ENCODE results near the gene DMD. TPM values are rescaled to one million over a fixed set of nuclear protein-coding genes. Genes with fewer than 3 reads are reported as not detected.

DMD gene
- polyA plus RNA-seq, 4 donors = 15.1 to 19.3 (median 17.7) TPM

DNA sequence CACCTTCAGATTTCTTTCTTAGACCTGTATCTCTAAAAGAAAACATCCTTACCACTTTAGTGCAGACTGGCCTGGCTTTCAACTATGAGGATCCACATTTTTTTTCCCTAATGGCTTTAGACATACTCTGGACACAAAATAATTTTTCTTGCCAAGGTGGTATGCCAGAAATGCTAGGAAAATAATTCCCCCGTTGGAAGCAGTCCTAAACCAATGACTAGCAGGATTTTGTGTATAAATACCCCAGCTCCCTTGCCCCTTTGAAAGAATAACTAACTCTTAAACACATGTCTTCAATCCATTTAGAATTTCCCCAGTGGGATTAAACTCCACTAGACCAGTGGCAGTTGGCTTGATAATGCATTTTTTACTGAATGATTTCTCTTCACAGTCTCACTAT lies 1639.0 kb downstream of the DMD start:
- no peak for DNase-seq (ENCODE audit: low read depth in 4 of 4, low spot score in 3 of 4)

- DNase-seq (ENCODE audit: low read depth in 4 of 4, low spot score in 3 of 4) = no peak
Measured at GRCh38 chrX:31570658-31571057, 1640.7 kb downstream of the DMD start.

GRCh38 chrX:31563792-31564191 lies 1647.6 kb downstream of the DMD start:
- DNase-seq (ENCODE audit: low read depth in 4 of 4, low spot score in 3 of 4) = no peak

DNA sequence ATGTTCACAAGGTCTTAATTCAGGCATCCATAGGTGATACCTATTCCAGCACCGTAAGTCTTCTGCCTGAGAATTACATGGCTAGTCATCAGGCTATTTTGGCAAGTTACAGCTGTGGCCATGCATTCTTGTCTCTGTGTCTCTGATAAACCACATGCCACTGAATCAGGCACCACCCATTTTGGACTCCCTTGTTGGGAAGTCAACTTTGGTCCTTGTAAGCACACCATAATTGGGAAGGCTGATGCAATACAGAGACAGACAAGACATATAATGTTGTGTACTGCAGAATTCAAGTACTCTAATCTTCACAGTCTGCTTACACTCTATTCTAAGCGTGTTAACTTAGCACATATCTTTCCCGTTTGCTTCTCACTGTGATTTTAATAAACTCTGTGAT lies 1655.8 kb downstream of the DMD start:
- DNase-seq (ENCODE audit: low read depth in 4 of 4, low spot score in 3 of 4) = no peak

DNA sequence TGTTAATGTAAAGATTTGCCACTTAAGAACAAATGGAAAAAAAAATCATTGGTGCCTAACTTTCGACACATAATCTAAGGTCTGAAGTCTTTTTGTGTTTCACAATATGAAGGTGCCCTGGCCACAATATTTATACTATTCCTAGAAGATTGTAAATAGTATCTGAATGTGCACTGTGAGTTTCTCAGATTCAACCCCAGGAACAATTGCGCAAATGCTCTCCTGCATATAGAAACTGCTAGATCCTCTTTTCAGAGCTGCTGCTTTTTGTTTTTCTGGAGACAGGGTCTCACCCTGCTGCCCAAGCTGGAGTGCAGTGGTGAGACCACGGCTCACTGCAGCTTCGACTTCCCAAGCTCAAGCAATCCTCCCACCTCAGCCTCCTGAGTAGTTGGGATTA lies 1659.4 kb downstream of the DMD start:
- no peak for DNase-seq (ENCODE audit: low read depth in 4 of 4, low spot score in 3 of 4)

GRCh38 chrX:31550158-31550557 lies 1661.2 kb downstream of the DMD start:
- DNase-seq (ENCODE audit: low read depth in 4 of 4, low spot score in 3 of 4) = no peak

DNA sequence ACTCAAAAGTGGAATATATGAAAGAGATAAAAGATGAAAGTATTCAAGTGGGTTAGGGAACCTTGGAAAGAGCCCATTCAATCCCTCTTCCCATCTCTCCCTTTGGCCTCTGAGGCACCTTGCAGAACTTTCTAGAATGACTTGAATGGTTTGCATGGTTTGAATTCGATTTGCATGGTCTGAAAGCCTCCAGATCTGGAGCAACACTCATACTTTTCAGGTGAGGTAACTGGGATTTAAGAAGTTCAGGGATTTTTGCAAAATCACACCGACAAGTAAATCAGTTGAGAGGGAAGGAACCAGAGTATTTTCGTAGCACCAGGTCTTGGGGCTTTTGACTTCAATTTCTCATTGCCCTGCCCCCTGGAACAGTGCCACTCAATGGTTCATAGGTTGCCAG lies 1663.5 kb downstream of the DMD start:
- no peak for DNase-seq (ENCODE audit: low read depth in 4 of 4, low spot score in 3 of 4)

- DNase-seq (ENCODE audit: low read depth in 4 of 4, low spot score in 3 of 4) = no peak
Measured at GRCh38 chrX:31547416-31547815, 1663.9 kb downstream of the DMD start.

DNA sequence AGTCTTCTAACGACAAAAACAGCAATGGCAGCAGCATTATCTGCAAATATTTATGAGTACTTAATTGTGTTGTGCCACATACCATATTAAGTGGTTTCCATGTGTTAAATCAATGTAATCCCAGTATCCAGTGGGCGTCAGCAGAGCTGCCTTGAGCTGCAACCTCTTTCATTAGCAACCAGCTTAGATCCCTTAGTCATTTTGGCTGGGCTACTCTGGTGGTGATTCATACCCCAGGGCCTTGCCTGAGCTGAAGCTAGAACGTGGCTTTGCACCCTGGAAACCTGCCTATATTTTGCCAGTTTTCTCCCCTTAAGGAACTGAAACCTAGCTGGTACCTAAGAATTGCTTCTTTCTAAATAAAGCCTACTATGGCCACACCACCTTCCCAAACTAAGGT lies 1665.2 kb downstream of the DMD start:
- DNase-seq (ENCODE audit: low read depth in 4 of 4, low spot score in 3 of 4) = no peak

DNA sequence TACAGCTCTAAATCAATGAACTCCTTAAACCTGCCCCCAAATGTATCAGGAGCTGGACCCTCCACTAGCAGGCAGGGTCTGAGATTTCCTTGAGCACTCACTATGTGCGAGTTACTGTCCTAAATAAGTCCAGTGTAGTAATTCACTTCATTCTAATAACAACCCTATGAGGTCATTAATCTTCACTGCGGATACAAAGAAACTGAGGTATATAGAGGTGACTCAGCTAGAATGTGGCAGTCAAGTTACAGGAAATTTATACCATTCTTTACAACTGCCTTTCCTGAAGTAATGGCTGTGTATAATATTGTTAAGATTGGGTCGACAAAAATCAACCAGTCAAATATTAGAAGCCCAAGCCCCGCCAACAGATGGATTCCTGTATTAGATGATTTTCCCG lies 1665.6 kb downstream of the DMD start:
- no peak for DNase-seq (ENCODE audit: low read depth in 4 of 4, low spot score in 3 of 4)

DNA sequence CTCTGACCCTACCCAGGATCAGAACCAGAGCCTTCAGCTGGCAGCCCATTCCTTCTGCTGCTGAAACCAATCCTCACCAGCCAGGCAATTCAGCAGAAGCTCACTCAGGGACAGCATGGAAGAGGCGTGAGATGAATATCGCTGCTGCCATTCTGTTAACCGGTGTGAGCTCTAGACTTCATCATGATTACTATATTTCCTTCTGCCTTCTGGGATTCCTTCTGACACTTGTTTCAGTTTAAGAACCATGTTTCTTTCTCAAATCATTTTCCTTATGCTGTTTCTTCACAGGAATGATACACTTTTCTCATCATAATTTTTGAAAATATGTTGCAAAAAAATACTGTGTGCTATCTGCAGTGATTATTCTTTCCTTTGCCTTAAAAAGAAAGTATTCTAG lies 1666.2 kb downstream of the DMD start:
- DNase-seq (ENCODE audit: low read depth in 4 of 4, low spot score in 3 of 4) = no peak

DNA sequence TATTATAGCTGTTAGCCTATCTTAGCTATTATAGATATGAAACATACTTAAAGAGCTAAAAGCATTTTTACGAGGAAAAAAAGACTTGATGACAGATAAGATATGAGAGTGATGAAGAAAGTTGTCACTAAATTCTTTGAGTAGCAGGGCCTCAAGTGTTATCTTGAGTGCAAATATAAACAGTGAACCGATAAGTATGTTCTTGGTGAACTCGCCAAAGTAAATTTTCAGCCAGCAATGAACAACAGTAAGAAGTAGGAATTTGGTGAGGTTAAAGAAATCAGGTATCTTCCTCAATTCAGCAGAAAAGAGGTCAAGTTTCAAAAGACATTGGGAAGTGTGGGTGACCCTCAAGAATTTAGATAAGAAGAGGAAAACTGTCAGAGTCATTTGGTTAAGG lies 1667.7 kb downstream of the DMD start:
- DNase-seq (ENCODE audit: low read depth in 4 of 4, low spot score in 3 of 4) = no peak

DNA sequence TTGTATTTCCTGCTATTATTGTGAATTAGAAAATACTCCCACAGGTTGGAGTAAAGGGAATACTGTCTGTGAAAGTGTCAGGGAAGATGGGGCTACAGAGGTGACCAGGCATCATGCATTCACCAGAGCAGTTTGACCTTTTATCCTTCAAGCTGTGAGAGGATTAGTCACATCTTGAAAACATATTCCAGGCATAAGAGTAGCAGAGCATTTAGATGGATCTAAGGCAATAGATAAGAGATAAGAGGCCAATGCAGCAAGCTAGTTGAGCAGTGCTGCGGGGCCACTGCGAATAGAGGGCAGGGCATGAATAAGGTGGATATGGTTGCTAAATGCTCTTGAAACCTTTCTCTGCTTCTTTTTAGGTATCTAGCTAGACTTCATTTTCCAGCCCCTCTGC lies 1668.8 kb downstream of the DMD start:
- no peak for DNase-seq (ENCODE audit: low read depth in 4 of 4, low spot score in 3 of 4)

DNA sequence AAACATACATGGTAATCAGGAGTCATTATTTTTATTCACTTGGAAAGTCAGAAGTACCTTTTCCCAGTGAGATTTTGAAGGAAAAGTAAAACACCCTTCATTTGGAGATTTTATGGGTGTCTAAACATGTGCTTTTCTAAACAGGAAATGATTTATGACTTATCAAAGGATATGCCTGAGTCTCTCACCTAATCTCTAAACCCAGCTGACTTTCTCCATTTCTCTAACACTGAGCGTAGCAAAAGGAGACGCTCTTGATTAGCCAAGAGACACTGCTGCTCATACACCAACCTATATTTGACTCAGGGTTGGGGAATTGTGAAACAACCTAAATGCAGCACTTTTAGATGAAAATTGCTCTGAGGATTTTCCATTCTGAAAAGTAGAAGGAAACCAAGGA lies 1671.0 kb downstream of the DMD start:
- no peak for DNase-seq (ENCODE audit: low read depth in 4 of 4, low spot score in 3 of 4)

DNA sequence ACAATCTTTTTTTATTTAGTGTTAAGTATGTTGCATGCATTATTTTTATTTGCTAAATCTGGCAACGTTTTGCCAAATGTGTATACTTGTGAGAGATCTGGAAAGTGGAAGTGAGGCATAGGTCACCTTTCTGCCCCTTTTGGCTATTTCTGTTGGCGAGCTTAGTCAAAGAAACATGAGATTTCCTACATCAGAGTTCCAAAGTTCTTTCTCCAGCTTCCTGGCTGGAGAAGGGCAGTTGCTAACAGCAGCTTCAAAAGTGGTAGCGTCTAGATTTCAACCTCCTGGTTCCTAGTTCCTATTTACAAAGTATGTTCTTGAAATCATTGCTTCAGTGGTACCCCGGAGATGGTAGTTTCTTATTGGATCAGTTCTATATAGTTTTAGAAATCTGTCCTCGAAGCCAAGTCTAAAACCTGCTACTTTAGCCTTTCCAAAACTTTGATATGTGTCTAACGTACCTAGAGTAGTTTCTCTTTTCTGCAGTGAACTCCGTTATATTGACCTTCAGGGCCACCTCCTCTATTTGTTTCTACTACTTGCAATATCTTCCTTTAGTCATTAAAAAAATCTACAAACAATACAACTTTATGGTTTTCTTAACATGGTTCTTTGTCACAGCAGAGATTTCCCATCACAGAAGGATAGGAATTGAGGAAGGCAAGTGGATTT lies 1683.8 kb downstream of the DMD start:
- no peak for DNase-seq (ENCODE audit: low read depth in 4 of 4, low spot score in 3 of 4)

DNA sequence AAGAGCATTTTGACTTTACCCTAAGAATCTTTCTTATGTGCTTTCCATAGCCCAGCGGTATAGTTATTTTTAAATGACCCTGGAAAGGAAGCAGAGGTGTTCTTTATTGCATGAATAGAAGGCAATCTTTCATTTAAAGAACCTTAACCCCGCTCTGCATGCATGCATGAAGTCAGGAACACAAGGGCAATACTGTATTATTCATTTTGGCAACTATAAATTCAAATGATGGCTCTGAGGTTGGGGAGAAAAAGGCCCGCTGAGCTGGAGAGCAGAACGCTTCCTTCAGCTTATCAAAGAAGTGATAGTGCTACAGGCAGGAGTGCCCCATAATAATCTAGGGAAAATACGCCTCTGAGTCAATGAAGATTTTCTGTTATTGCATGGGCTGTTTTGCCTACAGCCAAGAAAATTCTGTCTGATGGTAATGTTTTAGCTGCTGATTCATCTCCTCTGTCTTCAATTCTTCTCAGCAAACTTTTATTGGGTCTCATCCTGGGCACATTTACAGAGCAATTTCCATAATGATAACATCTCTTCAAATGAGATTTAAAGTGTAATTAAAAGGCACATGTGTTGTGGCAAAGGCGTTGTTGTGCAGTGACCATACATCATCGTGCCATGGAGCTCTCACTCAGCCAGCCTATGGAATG lies 1687.3 kb downstream of the DMD start:
- no peak for DNase-seq (ENCODE audit: low read depth in 4 of 4, low spot score in 3 of 4)

DNA sequence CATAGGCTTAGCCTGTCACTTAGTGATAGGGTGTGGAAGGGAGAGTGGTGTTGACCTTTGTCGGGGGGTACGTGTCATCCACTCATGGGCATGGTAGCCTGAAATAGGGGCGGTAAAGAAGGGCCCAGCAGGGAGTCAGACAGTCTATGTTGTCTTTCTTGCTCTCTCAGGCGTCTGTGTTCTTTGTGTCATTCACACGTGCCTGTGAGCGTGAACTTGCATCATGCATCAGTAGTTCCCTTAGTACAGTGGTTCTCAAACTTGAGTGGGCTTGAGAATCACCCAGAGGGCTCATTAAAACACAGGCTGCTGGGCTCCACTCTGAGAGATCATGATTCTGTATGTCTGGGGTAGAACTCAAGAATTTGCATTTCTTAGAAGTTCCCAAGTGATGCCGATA lies 1688.6 kb downstream of the DMD start:
- DNase-seq (ENCODE audit: low read depth in 4 of 4, low spot score in 3 of 4) = no peak

DNA sequence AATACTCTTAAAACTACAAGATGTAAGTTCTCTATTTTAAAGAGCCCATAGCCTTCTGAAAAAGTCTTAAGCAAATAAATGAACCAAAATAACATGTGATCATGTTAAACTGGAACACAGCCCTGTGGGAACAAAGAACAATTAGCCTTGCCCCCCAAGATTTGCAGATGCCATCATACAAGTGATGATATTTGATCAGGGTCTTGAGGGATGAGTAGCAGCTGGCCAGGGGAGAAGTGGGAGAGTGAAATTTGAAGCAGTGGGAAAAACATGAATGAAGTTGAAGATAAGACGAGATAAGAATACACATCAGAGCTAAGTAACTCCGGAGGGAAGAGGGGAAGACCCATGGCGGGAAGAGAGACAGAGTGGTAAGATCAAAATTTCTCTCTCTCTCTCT lies 1689.4 kb downstream of the DMD start:
- DNase-seq (ENCODE audit: low read depth in 4 of 4, low spot score in 3 of 4) = no peak

DNA sequence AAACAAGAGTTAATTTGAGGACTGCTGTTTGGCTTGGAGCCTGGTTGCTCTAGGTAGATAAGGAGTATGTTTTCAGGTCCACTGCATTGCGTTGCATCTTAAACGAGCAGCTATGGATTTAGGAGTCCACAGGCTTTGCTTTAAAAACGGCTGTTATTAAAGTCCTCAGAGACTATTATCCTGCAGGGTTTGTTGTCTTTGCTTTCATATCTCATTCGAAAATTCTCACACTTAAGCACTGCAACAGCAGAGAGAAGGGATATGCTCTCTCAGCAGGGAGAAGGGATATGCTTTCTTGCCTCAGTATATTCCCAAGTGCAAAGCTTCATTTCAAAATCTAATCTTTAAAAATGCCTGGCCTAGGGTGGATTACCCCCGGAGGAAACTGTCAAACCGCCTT lies 1694.8 kb downstream of the DMD start:
- DNase-seq (ENCODE audit: low read depth in 4 of 4, low spot score in 3 of 4) = no peak

DNA sequence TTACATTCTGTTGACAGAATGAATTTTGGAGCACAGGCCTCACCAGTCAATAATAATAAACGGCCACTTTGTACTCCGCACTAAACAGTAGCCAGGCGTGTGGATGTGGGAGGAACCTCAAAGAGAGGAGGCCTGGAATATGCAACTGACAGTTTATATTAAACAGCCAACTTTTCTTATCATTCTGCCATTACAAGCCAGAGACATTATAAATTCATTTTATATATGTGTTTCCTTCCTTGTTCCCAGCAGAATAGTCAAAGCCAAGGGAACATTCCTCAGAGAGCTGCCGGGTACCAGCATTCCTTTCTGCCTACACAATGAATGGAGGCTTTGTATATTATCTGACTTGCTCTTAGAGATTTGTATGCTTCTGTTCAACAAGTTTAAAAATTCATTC lies 1703.0 kb downstream of the DMD start:
- DNase-seq (ENCODE audit: low read depth in 4 of 4, low spot score in 3 of 4) = no peak

GRCh38 chrX:31506928-31507327 lies 1704.4 kb downstream of the DMD start:
- DNase-seq (ENCODE audit: low read depth in 4 of 4, low spot score in 3 of 4) = no peak

- DNase-seq (ENCODE audit: low read depth in 4 of 4, low spot score in 3 of 4) = no peak
Measured at GRCh38 chrX:31506360-31506759, 1705.0 kb downstream of the DMD start.

GRCh38 chrX:31500921-31501320 lies 1710.4 kb downstream of the DMD start:
- no peak for DNase-seq (ENCODE audit: low read depth in 4 of 4, low spot score in 3 of 4)

Data from right renal pelvis (tissue), 4 donors.